ENCODE data around the gene AKAP7.

DNA sequence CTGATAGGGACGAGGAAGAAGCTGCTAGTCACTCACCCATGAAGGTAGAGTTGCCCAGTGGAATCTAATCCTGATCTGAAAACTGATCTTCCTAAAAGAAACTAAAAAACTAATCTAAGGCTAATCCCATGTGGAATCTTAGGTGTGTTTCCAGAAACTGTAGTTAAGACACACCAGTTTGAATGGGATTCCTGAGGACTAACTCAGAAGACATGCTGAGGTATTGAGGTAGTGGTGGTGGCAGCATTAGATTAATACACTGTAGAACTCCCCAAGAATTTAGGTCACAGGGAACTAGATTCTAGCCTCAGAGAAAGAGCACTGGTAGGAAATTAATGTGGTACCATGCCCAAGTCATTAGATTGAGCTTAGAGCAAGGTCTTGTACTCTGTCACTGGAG is 19.6 kb upstream of the AKAP7 start:
- TF ChIP-seq EZH2 (optimal IDR thresholded peaks at IDR 0.05; ENCODE audit: low read depth, low read length), result no peak
- no peak for TF ChIP-seq CTCF (IDR thresholded peaks at IDR 0.05; ENCODE audit: low read length)
- no peak for TF ChIP-seq EZH2phosphoT487 (IDR thresholded peaks at IDR 0.05; ENCODE audit: low read length)

All from MM.1S (cell line).